Urinary bladder (tissue), 4 donors: ENCODE data around the gene PARS2. TPM values are rescaled to one million over a fixed set of nuclear protein-coding genes. Genes with fewer than 3 reads are reported as not detected.

Experiments used
- DNase-seq: peaks from one replicate; pipeline ENCODE4 v3.0.0-alpha.2; 2015; ENCODE audit errors: extremely low spot score
- H3K27ac ChIP-seq: one replicate; pipeline ENCODE4 v1.5.1; 2013; ENCODE audit warnings: low read depth, mild to moderate bottlenecking, moderate library complexity
- H3K36me3 ChIP-seq: one replicate; pipeline ENCODE4 v1.6.1; 2013; ENCODE audit warnings: mild to moderate bottlenecking, moderate library complexity; ENCODE audit not compliant: insufficient read depth
- H3K4me1 ChIP-seq: one replicate; pipeline ENCODE4 v1.6.1; 2013; ENCODE audit warnings: mild to moderate bottlenecking, moderate library complexity; ENCODE audit not compliant: insufficient read depth
- H3K4me3 ChIP-seq: one replicate; pipeline ENCODE4 v1.5.1; 2013; ENCODE audit warnings: low read depth, low read length
- WGBS: extraction: QIAGEN DNeasy Blood & Tissue Kit; methylation state at CpG from one replicate; pipeline ENCODE4 v1.1.7; 2013; 5-methylcytosine and 5-hydroxymethylcytosine counted together
- polyA plus RNA-seq: library from polyadenylated mRNA; stranded (reverse); fragments of 200-250 nt; gene quantifications from one replicate; pipeline ENCODE4 v1.2.3, GENCODE V29; 2013
- total RNA-seq: library from RNA; depleted of rRNA; stranded (reverse); fragments of >200 nt; gene quantifications from one replicate; pipeline ENCODE4 v1.2.3, GENCODE V29; 2014
- donor health status: healthy with polysubstance abuse.
- donor health status: healthy.

PARS2 gene
- total RNA-seq (3.3 TPM), polyA plus RNA-seq (4.0 TPM)

- Histone ChIP-seq H3K27ac (no peak within 1 kb of the TSS), H3K4me3 (peak within 1 kb of the TSS; percentile 59), H3K36me3 (no peaks in the 10 kb centered on the region), H3K4me1 (no peaks in the 10 kb centered on the region)
- WGBS, result under 1% methylated on average over 57 of the region's 57 CpGs
- DNase-seq, result peak; percentile 99
Measured at GRCh38 chr1:54764133-54764921, at the start of gene PARS2. TSS of gene PARS2 (minus strand) at chr1:54764523. CDS start at chr1:54759161, 5,362 bp downstream.

GRCh38 chr1:54814126-54814498, 49.8 kb upstream of the PARS2 start:
- no peaks in the 10 kb centered on the region for H3K4me1 ChIP-seq
- H3K36me3 ChIP-seq, result no peaks in the 10 kb centered on the region
- WGBS, result 74% methylated on average over 10 of the region's 10 CpGs
- no peak for DNase-seq
- H3K27ac ChIP-seq, result no peak overlapping the region
- H3K4me3 ChIP-seq, result no peak overlapping the region

DNA sequence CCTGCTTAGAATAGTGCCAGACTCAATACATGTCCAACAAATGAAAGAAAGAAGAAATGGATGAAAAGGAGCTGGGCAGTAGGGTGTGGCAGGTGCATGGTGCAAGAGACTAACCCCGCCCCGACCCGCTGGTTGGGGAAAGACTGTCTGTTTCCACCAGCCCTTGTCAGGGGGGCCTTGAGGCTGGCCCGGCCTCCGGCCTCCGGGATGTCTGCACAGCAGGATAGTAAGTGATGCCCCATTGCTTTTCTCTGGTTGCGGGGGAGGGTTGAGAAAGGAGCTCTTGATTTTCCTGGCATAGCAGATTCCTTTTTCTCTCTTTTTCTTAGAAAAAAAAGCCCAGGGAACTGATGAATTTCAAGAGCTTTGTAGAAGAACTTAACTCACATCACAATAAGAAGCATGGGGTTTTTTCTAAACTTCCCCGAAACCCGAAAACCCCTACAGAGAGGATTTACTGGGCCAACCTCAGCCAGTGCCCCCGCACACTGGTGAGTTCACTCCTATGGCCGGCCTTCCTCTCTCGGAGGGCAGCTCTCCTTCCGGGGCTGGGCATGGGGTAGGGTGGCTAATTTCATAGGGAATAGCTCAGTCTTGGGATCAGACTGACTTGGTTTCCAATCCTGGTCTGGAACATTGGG, 49.3 kb upstream of the PARS2 start:
- Histone ChIP-seq H3K36me3 (no peaks in the 10 kb centered on the region), H3K4me3 (no peak overlapping the region), H3K27ac (no peak overlapping the region), H3K4me1 (no peaks in the 10 kb centered on the region)
- WGBS, result 65% methylated on average over 13 of the region's 13 CpGs
- DNase-seq, result no peak

GRCh38 chr1:54812801-54813484, 48.6 kb upstream of the PARS2 start:
- Histone ChIP-seq H3K4me1 (no peaks in the 10 kb centered on the region), H3K27ac (no peak overlapping the region), H3K36me3 (no peaks in the 10 kb centered on the region), H3K4me3 (no peak overlapping the region)
- WGBS, result 80% methylated on average over 13 of the region's 13 CpGs
- no peak for DNase-seq

DNA sequence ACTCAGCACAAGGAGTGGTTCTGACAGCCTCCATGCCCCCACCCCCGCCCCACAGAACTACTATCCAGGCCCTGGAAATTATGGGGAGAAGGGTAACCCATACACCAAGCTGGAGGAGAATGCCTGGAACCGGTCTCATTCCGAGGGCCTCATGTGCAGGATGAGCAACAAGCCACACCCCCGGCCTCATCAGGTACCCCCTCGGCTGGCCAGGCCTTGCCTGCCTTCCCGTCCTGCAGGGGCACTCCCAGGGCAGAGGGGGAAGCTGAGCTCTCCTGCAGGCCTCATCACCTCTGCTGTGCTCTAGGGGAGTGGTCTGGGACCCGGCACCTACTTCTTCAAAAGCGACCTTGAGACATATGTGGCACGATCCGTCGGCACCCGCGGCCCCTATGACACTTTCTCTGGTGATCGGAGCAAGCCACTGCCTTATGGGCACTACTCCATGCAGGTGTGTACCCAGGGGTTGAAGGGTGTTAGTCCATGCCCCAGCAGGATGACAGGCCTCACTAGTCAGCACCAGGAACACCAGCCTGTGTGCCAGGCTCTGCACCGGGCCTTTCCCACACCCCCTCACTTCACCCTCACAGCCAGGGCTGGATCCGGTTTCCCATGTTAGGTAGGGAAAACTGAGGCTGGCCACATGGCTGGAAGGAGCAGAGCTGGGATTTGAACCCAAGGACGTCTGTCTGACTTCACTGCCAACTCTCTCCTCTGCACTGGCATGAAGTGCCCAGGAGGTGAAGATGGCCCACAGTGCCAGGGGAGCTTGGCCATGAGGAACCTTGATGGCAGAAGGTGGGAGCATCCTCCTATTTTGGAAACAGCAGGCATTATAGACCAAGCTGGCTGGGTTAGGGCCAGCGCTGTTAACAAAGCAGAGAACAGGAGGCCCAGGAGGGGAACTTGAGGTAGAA, 47.7 kb upstream of the PARS2 start:
- Histone ChIP-seq H3K4me3 (no peak overlapping the region), H3K36me3 (no peaks in the 10 kb centered on the region), H3K4me1 (no peaks in the 10 kb centered on the region), H3K27ac (no peak overlapping the region)
- DNase-seq, result no peak
- WGBS, result 81% methylated on average over 18 of the region's 18 CpGs

DNA sequence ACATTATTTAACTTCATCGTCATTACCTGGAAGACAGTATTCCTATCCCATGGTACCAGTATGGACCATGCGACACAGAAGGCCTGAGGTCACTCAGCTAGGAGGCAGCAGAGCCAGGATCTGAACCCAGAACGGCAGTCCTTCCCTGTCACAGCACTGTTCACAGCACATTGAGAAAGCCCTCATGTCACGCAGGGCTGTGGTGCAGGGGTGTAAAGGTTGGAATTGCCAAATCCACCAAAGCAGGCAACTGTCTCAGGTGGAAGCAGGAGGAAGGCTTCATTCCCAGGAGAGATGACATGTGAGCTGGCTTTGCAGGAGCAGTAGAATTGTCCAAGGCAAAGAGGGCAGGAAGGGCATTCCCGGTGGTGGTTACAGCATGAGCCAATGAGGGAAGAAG, 46.7 kb upstream of the PARS2 start:
- no peak for DNase-seq
- Histone ChIP-seq H3K4me1 (no peaks in the 10 kb centered on the region), H3K27ac (no peak overlapping the region), H3K4me3 (no peak overlapping the region), H3K36me3 (no peaks in the 10 kb centered on the region)
- 87% methylated on average over 5 of the region's 5 CpGs for WGBS

- Histone ChIP-seq H3K4me3 (no peak overlapping the region), H3K4me1 (no peaks in the 10 kb centered on the region), H3K36me3 (no peaks in the 10 kb centered on the region), H3K27ac (no peak overlapping the region)
- WGBS, result 35% methylated on average over 13 of the region's 13 CpGs
- DNase-seq, result no peak
Measured at GRCh38 chr1:54810153-54810942, 46.0 kb upstream of the PARS2 start.

- 56% methylated on average over 3 of the region's 3 CpGs for WGBS
- Histone ChIP-seq H3K4me1 (no peaks in the 10 kb centered on the region), H3K27ac (no peak overlapping the region), H3K4me3 (no peak overlapping the region), H3K36me3 (no peaks in the 10 kb centered on the region)
- DNase-seq, result no peak
Measured at GRCh38 chr1:54809496-54810074, 45.3 kb upstream of the PARS2 start.

DNA sequence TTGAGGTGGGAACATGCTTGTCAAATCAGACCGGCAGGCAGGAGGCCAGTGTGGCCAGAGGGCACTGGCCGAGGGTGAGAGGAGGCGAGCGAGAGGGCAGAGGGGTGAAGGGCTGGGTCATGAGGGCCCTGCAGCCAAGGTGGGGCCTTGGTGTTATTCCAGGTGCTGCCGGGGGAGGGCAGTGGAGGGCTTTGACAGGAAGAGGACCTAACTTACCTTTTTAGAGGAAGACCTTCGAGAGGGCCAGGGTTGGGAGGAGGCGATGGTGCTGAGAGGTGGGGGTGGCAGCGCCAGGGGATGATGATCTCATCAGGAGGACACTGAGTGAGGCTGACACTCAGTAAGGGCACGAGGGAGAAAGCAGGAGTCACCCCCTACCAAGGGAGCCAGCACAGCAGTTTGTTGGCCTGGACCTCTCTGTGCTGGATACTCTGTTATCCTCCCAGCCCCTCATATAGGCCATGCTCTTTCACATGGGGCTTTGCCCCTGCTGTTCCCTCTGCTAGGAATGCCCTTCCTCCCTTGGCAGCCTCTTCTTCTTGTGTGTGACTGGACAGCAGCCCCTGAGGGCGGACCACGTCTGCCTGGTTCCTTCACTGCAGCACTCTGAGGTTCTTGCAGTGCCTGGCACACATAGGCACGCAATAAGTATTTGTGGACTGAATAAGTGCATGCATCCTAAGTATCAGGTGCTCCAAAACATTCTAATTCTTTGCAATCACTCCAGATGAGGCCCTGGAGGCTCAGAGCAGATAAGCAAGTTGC, 44.3 kb upstream of the PARS2 start:
- Histone ChIP-seq H3K36me3 (no peaks in the 10 kb centered on the region), H3K27ac (no peak overlapping the region), H3K4me1 (no peaks in the 10 kb centered on the region), H3K4me3 (no peak overlapping the region)
- WGBS, result 75% methylated on average over 12 of the region's 12 CpGs
- DNase-seq, result no peak

DNA sequence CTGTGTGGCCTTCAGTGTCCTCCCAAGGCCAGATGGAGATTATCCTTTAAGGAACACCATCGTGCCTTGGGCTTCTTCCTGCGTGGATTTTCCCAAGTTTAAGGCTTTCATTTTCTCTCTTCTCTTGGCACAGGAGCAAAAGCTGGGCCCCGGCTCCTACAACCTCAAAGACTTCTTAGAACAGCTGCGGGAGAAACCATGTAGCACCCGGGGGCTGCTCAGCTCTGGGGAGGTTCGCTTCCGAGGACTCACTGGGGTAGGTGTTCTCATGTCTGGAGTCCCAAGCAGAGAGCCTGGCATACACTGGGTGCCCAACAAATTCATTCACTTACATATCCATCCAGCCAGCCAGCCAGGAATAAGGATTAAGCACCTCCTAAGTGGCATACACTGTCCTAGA, 43.4 kb upstream of the PARS2 start:
- WGBS, result 86% methylated on average over 7 of the region's 7 CpGs
- Histone ChIP-seq H3K4me1 (no peaks in the 10 kb centered on the region), H3K4me3 (no peak overlapping the region), H3K36me3 (no peaks in the 10 kb centered on the region), H3K27ac (no peak overlapping the region)
- DNase-seq, result no peak

GRCh38 chr1:54806931-54807611, 42.7 kb upstream of the PARS2 start:
- no peaks in the 10 kb centered on the region for H3K4me1 ChIP-seq
- WGBS, result 78% methylated on average over 11 of the region's 11 CpGs
- DNase-seq, result no peak
- no peak overlapping the region for H3K27ac ChIP-seq
- no peak overlapping the region for H3K4me3 ChIP-seq
- no peaks in the 10 kb centered on the region for H3K36me3 ChIP-seq
